HG03159 (cell line): ENCODE measurements around the gene TP53RK.
"Not testable (repeated sequence)": the region's sequence is repeated elsewhere in the genome, so short reads cannot be mapped to it uniquely, and the experiment has no call there.

Experiments
- ATAC-seq: cut with Tn5 transposase; IDR thresholded peaks from one replicate; pipeline ENCODE4 v1.9.1; 2021; ENCODE audit warnings: mild to moderate bottlenecking, moderate library complexity; ENCODE audit not compliant: unreplicated experiment

Gene TP53RK

GRCh38 chr20:46683939-46684750, 5.1 kb downstream of the TP53RK start:
- ATAC-seq = no peak

GRCh38 chr20:46683668-46683938, 5.6 kb downstream of the TP53RK start:
- no peak for ATAC-seq

GRCh38 chr20:46683011-46683667, 6.1 kb downstream of the TP53RK start:
- no peak for ATAC-seq

GRCh38 chr20:46682063-46682821, 7.0 kb downstream of the TP53RK start:
- ATAC-seq = no peak

DNA sequence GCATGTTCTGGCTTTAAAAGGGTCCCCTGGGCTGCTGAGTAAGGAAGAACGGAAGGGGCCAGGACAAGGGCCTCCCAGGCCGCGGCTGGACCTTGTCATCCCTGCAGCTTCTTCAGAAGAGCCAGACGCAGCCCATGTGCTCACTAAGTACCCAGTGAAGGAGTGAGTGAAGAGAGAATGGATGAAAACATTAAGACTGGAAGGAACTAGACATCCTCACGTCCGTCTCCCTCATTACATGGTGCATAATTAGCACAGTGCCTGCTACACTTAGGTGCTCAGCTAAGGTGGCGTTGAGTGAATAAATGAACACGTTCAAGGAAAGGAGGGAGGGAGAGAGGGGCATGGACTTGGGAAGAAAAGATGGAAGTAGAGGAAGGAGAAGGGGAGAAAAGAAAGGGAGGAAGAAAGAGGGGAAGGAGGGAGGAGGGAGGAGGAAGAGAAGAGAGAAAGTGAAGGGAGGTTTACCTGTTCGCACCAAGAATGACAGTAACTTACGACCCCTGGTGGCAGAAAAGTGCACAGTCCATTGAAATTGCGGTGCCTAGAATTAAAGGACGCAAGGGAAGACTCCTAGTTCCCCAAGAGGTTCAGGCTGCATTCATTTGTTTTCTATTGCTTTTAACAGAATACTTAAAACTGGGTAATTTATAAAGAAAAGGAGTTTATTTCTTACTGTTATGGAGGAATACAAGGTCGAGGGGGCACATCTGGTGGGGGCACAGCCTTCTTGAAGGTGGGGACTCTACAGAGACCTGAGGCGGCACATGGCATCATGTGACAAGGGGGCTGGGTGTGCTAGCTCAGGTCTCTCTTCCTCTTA, 8.0 kb downstream of the TP53RK start:
- no peak for ATAC-seq

DNA sequence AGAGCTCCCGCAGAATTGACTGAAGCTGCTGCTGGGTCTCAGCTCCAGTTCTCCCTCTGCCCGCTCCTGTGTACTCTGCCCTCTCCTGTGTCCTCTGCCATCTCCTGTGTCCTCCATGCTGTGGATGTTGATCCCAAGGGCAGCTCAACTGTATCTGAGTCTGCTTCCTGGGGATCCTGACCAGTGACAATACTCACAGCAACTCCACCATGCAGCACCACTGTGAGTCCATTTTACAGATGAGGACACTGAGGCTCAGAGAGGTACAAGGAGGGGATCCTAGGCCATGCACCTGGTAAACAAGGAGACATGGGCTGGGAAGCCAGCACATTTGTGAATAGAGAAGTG, 8.6 kb downstream of the TP53RK start:
- ATAC-seq = no peak

- ATAC-seq = no peak
These were observed 10.7 kb downstream of the TP53RK start for GRCh38 chr20:46678516-46678915.

GRCh38 chr20:46677608-46678007, 11.6 kb downstream of the TP53RK start:
- no peak for ATAC-seq

- ATAC-seq = not testable (repeated sequence)
These were observed 12.5 kb downstream of the TP53RK start for GRCh38 chr20:46676649-46677316.

GRCh38 chr20:46674253-46675083, 14.8 kb downstream of the TP53RK start:
- no peak for ATAC-seq

DNA sequence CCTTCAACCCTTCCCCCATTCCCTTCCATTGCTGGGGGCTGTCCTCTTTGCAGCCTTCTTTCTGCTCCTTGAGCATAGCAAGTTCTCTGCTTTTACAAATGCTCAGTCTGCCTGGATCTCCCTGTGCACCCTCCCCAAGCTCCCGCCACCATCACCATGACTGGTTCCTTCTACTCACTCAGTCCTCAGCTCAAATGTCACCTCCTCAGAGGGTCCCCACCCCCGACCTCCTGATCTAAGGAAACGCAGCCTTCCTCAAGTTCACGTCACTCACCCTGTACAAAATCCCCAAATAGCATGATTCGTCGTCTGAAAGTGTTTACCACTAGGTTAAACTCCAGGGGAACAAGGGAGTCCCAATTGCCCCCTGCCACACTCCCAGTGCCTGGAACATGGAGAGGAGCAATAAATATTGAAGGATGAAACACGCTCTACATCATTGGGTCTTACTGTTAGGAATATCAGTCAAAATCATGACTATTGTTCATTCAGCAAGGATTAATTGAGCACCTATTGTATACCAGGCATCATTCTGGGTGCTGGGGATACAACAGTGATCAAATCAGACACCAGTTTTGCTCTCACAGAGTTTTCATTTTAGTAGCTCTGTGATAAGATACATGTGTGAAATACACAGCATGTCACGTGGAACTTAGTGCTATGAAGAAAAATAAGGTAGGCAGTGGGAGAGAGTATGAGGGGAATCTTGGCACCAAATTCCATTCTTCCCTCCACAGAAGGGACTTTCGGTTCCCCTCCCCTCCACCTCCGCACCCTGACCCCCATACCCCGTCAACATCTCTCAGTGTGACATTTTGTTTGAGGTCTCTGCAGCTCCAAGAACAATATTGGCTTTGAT, 15.6 kb downstream of the TP53RK start:
- no peak for ATAC-seq

DNA sequence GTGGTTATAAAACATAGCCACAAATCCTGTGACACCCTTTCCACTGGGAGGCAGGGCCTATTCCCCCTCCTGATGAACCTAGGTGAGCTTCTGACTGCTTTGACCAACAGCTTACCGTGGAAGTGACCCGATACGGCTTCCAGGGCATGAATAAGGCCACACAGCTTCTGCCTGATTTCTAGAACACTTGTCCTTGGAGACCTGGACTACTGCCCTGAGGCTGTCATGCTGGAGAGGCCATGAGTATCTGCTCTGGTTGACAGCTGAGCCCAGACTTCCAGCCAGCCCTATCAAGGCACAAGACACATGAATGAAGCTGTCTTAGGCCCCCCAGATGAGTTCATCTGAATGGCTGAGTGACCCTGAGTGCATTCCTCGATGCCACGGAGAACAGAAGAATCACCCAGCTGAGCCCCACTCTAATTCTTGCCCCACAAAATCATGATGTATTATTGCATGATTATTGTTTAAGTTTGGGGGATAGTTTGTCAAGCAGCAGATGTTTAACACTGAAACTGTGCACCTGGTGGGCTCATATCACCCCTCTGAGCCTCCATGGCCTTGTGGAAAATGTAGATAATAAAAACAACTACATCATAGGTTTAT, 16.6 kb downstream of the TP53RK start:
- no peak for ATAC-seq

- no peak for ATAC-seq
These were observed 17.2 kb downstream of the TP53RK start for GRCh38 chr20:46671866-46672542.

DNA sequence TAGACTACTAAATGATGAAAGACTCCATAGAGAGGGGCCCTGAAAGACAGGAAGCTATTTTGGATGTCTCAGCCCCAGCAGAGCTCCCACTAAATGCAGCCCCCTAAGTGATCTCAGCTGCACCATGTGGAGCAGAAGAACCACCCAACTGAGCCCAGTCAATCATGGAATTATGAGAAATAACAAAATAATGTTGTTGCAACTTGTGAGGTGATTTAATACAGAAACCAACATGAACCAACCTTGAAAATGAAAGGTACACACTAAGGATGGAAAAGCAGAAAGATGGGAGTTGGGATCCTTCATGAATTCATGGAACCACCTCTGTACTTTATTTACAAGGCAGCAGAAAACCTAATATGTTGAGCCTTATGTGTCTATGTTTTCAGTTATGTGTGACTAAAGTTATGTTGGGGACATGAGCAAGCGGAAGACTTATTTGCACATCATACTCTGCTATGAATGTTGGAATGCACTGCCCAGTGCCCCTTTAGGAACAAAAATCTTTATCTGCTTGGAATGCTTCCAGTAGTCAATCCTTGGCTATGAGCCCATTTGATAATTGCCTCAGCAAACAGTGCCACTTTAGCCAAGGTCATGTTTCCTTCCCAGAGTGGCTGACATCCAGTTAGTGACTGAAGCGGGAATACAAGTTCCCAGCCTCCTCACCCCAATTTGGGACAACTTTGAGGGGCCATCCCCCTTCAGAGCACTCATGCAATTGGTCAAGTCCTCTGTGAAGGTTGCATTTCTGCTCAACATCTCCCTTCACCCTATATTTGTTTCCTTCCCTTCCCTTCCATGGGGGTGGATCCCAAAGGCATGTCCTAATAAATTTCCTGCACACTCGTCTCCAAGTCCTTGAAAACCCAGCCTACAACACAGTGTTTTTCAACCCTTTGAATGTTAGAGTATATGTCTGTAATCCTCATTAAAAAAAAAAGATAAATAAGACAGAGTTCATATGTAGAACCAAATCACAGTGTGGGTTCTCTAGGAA, 18.4 kb downstream of the TP53RK start:
- ATAC-seq = no peak

- ATAC-seq = no peak
These were observed 19.0 kb downstream of the TP53RK start for GRCh38 chr20:46670228-46670584.

GRCh38 chr20:46666818-46667515, 22.3 kb downstream of the TP53RK start:
- ATAC-seq = no peak
